HCT116 (cell line): ENCODE results near the gene NPEPL1. TPM values are rescaled to one million over a fixed set of nuclear protein-coding genes. Genes with fewer than 3 reads are reported as not detected.

Source experiments
- ATAC-seq: fragments of 200-7000 bp; cut with Tn5 transposase; 2 replicates; pipeline ENCODE4 v1.9.1; 2020; ENCODE audit warnings: mild to moderate bottlenecking, moderate library complexity
- BruUV-seq: library from RNA; stranded (reverse); fragments of 400-500 nt; replicated peaks from 2 replicates; lab custom pipeline; 2021; lab: Mats Ljungman, UMichigan
- CTCF ChIA-PET: fragments of 300-600 bp; sonication (Branson Sonifier 250); formaldehyde crosslinking; loops from one replicate; lab custom pipeline; 2021; ENCODE audit warnings: antibody characterized with exemption; lab: Charles Lee
- POLR2A ChIA-PET: fragments of 300-600, 350-600 bp; sonication (Branson Sonifier 250); formaldehyde crosslinking; loops from one replicate; lab custom pipeline; 2021; ENCODE audit warnings: antibody characterized with exemption; lab: Charles Lee
- RAD21 ChIA-PET, 2 experiments: fragments of 300-600 bp; sonication (Branson Sonifier 250); formaldehyde crosslinking; loops; one replicate each; lab custom pipeline; 2023; ENCODE audit warnings: low total read pairs in 2 of 2; ENCODE audit not compliant: uncharacterized antibody in 2 of 2, unreplicated experiment in 2 of 2, low non-redundant PET in 1 of 2; lab: Charles Lee
- DNase-seq: peaks from one replicate; pipeline ENCODE4 v3.0.0-alpha.2; 2010; ENCODE audit warnings: low read depth, low spot score
- H2AFZ ChIP-seq: fragments of 200-600 bp; shearing (Covaris generic), sonication (generic); 2 replicates; pipeline ENCODE4 v1.6.1; 2017; ENCODE audit warnings: low read depth, mixed run types, mixed read lengths, antibody characterized with exemption, low read length; ENCODE audit not compliant: poor library complexity, severe bottlenecking
- H3K27ac ChIP-seq: 2 replicates; pipeline ENCODE4 v1.5.1; 2012; ENCODE audit warnings: low read depth, low read length
- H3K27me3 ChIP-seq: fragments of 200-600 bp; sonication (generic); 2 replicates; pipeline ENCODE4 v1.6.1; 2016; ENCODE audit warnings: mixed run types, low read length, mixed read lengths; ENCODE audit not compliant: insufficient read depth
- H3K36me3 ChIP-seq, 2 experiments: fragments of 200-500 bp in 1 of 2; fragments of 200-600 bp in 1 of 2; sonication (Bioruptor generic) in 1 of 2; sonication (generic) in 1 of 2; 2 replicates each; pipeline versions ENCODE4 v1.5.1 to v1.6.1; 2014 to 2016; ENCODE audit warnings: low read length in 2 of 2, inconsistent platforms in 1 of 2, mixed read lengths in 1 of 2, mixed run types in 1 of 2; ENCODE audit not compliant: insufficient read depth in 2 of 2, control insufficient read depth in 1 of 2
- H3K4me1 ChIP-seq, 2 experiments: fragments of 200-600 bp in 1 of 2; sonication (generic) in 1 of 2; 2 replicates each; pipeline versions ENCODE4 v1.5.1 to v1.6.1; 2012 to 2017; ENCODE audit warnings: low read length in 2 of 2, inconsistent platforms in 1 of 2, mild to moderate bottlenecking in 1 of 2, mixed read lengths in 1 of 2, mixed run types in 1 of 2, moderate library complexity in 1 of 2; ENCODE audit not compliant: insufficient read depth in 2 of 2, control insufficient read depth in 1 of 2
- H3K4me2 ChIP-seq: fragments of 200-600 bp; sonication (generic); 2 replicates; pipeline ENCODE4 v1.6.1; 2017; ENCODE audit warnings: mixed run types, low read length, mixed read lengths
- H3K4me3 ChIP-seq, 2 experiments: fragments of 200-600 bp in 1 of 2; sonication (generic) in 1 of 2; replicated peaks in 1 of 2; 2 replicates each; pipeline ENCODE4 v1.5.1; 2011 to 2016; ENCODE audit warnings: low read length in 2 of 2, control low read depth in 1 of 2, low read depth in 1 of 2, mild to moderate bottlenecking in 1 of 2, mixed read lengths in 1 of 2, mixed run types in 1 of 2
- H3K79me2 ChIP-seq: fragments of 200-600 bp; sonication (generic); 2 replicates; pipeline ENCODE4 v1.6.1; 2017; ENCODE audit warnings: mild to moderate bottlenecking, mixed run types, low read length, moderate library complexity, mixed read lengths; ENCODE audit not compliant: insufficient read depth
- H3K9ac ChIP-seq: fragments of 200-600 bp; sonication (generic); 2 replicates; pipeline ENCODE4 v1.6.1; 2016; ENCODE audit warnings: low read length, mixed read lengths
- H3K9me2 ChIP-seq: fragments of 200-600 bp; sonication (generic), shearing (Covaris generic); 2 replicates; pipeline ENCODE4 v1.6.1; 2017; ENCODE audit warnings: mixed run types, mild to moderate bottlenecking, moderate library complexity; ENCODE audit not compliant: insufficient read depth
- H3K9me3 ChIP-seq, 2 experiments: fragments of 200-500 bp in 1 of 2; fragments of 200-600 bp in 1 of 2; sonication (Bioruptor generic) in 1 of 2; sonication (generic) in 1 of 2; 2 replicates each; pipeline ENCODE4 v1.6.1; 2014 to 2017; ENCODE audit warnings: low read length in 2 of 2, mixed read lengths in 2 of 2, inconsistent platforms in 1 of 2, low read depth in 1 of 2, mild to moderate bottlenecking in 1 of 2, mixed run types in 1 of 2, moderate library complexity in 1 of 2; ENCODE audit not compliant: control insufficient read depth in 1 of 2, insufficient read depth in 1 of 2
- H4K20me1 ChIP-seq: fragments of 200-600 bp; sonication (generic), shearing (Covaris generic); 2 replicates; pipeline ENCODE4 v1.6.1; 2017; ENCODE audit warnings: mixed run types, mild to moderate bottlenecking, moderate library complexity; ENCODE audit not compliant: insufficient read depth
- CBX3 ChIP-seq: IDR thresholded peaks from 2 replicates; pipeline ENCODE4 v1.6.1; 2012; ENCODE audit warnings: low read depth
- CEBPB ChIP-seq: IDR thresholded peaks from 2 replicates; pipeline ENCODE4 v1.6.1; 2012; ENCODE audit warnings: low read depth
- EZH2 ChIP-seq: fragments of 200-600 bp; sonication (generic); IDR thresholded peaks from 2 replicates; pipeline ENCODE4 v1.6.1; 2017; ENCODE audit warnings: antibody characterized with exemption, mixed run types
- EZH2phosphoT487 ChIP-seq: fragments of 200-600 bp; IDR thresholded peaks from 2 replicates; pipeline ENCODE4 v1.6.1; 2018; ENCODE audit warnings: antibody characterized with exemption, borderline replicate concordance
- FOSL1 ChIP-seq: IDR thresholded peaks from 2 replicates; pipeline ENCODE4 v1.6.1; 2012; ENCODE audit warnings: low read depth
- JUND ChIP-seq: IDR thresholded peaks from 2 replicates; pipeline ENCODE4 v1.6.1; 2012
- MAX ChIP-seq: IDR thresholded peaks from 2 replicates; pipeline ENCODE4 v1.6.1; 2012
- POLR2A ChIP-seq: IDR thresholded peaks from 2 replicates; pipeline ENCODE4 v1.7.0; 2011; ENCODE audit warnings: borderline replicate concordance; ENCODE audit not compliant: insufficient read depth, insufficient read length; ENCODE audit errors: extremely low read depth
- RAD21 ChIP-seq: IDR thresholded peaks from 2 replicates; pipeline ENCODE4 v1.6.1; 2012; ENCODE audit warnings: low read depth, mild to moderate bottlenecking
- SIN3A ChIP-seq: IDR thresholded peaks from 2 replicates; pipeline ENCODE4 v1.6.1; 2012; ENCODE audit warnings: low read depth
- YY1 ChIP-seq: IDR thresholded peaks from 2 replicates; pipeline ENCODE4 v1.6.1; 2011; ENCODE audit warnings: low read length, low read depth, moderate library complexity, mild to moderate bottlenecking; ENCODE audit not compliant: insufficient replicate concordance; ENCODE audit errors: extremely low read depth
- ZBTB33 ChIP-seq: IDR thresholded peaks from 2 replicates; pipeline ENCODE4 v1.6.1; 2011; ENCODE audit warnings: mild to moderate bottlenecking, low read length, moderate library complexity; ENCODE audit not compliant: insufficient replicate concordance; ENCODE audit errors: extremely low read depth
- intact Hi-C: fragments of 100-400 bp; cut with micrococcal nuclease; formaldehyde crosslinking; loops from 2 replicates; pipeline ENCODE4 v1.10.0; 2022
- total RNA-seq: library from RNA; stranded (reverse); gene quantifications from one replicate; pipeline ENCODE4 v1.2.1, GENCODE V29; 2021; ENCODE audit not compliant: unreplicated experiment
- TF ChIP-seq, protein P1 (sequence below): IDR thresholded peaks from 2 replicates; pipeline ENCODE4 v1.6.1; 2012

The NPEPL1 gene
- total RNA-seq, 1 experiment from 2014 or later, result 16.6 TPM

GRCh38 chr20:58695084-58695722 is 2.6 kb downstream of the NPEPL1 start:
- Histone ChIP-seq H3K9ac (no peak overlapping the region), H3K4me1 (peaks cover 7 to 16% of the 10 kb centered on the region in 2 experiments), H3K27me3 (no peaks in the 10 kb centered on the region), H3K79me2 (no peaks in the 10 kb centered on the region), H4K20me1 (no peaks in the 10 kb centered on the region), H3K4me3 (no peak overlapping the region), H3K9me2 (no peaks in the 10 kb centered on the region), H3K4me2 (no peak overlapping the region), H3K36me3 (no peaks in the 10 kb centered on the region), H2AFZ (no peak overlapping the region), H3K27ac (no peak overlapping the region), H3K9me3 (no peaks in the 10 kb centered on the region)
- BruUV-seq, result TSS peak; percentile 45
- ChIA-PET CTCF (no interaction called here), POLR2A (no interaction called here), RAD21 (no interaction called here)
- no peak for DNase-seq
- no peak for TF ChIP-seq ZBTB33
- no peak for TF ChIP-seq SIN3A
- no peak for TF ChIP-seq EZH2phosphoT487
- no peak for TF ChIP-seq JUND
- TF ChIP-seq CBX3, result no peak
- TF ChIP-seq MAX, result no peak
- TF ChIP-seq RAD21, result no peak
- TF ChIP-seq EZH2, result no peak
- TF ChIP-seq POLR2A, result no peak
- TF ChIP-seq, protein P1, sequence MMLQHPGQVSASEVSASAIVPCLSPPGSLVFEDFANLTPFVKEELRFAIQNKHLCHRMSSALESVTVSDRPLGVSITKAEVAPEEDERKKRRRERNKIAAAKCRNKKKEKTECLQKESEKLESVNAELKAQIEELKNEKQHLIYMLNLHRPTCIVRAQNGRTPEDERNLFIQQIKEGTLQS, result no peak
- TF ChIP-seq YY1, result no peak
- TF ChIP-seq FOSL1, result no peak
- TF ChIP-seq CEBPB, result no peak
- ATAC-seq, result no peak
- intact Hi-C loops, result no loop called here
